ENCODE results near the gene MYBBP1A.

DNA sequence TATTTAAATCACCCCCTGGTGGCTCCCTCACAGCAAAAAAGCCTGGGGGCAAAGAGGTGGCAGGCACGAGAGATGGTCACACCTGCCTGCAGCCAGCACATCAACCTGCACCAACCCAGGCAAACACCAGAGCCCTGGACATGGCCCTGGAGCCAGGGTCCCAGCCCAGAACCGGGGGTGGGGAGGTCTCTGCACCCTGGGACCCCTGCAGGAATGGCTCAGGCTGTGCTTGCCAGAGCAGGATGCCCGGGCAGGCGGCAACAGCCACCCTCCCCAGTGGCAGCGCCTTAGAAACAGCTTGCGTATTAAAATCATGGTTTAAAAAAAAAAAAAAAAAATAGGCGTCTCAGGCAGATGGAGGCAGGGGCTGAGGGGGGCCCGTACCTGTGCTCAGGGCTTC is 16.2 kb downstream of the MYBBP1A start:
- TF ChIP-seq, protein P1, sequence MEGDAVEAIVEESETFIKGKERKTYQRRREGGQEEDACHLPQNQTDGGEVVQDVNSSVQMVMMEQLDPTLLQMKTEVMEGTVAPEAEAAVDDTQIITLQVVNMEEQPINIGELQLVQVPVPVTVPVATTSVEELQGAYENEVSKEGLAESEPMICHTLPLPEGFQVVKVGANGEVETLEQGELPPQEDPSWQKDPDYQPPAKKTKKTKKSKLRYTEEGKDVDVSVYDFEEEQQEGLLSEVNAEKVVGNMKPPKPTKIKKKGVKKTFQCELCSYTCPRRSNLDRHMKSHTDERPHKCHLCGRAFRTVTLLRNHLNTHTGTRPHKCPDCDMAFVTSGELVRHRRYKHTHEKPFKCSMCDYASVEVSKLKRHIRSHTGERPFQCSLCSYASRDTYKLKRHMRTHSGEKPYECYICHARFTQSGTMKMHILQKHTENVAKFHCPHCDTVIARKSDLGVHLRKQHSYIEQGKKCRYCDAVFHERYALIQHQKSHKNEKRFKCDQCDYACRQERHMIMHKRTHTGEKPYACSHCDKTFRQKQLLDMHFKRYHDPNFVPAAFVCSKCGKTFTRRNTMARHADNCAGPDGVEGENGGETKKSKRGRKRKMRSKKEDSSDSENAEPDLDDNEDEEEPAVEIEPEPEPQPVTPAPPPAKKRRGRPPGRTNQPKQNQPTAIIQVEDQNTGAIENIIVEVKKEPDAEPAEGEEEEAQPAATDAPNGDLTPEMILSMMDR (IDR thresholded peaks at IDR 0.05; ENCODE audit: low read depth, low read length), result no peak
- TF ChIP-seq EZH2phosphoT487 (IDR thresholded peaks at IDR 0.05; ENCODE audit: low read depth), result no peak
